HCT116 (cell line): ENCODE measurements around the gene GABRP.

ENCODE experiments used
- CBX3 ChIP-seq: IDR thresholded peaks from 2 replicates; pipeline ENCODE4 v1.6.1; 2012; ENCODE audit warnings: low read depth
- EGR1 ChIP-seq: IDR thresholded peaks from 2 replicates; pipeline ENCODE4 v1.6.1; 2012; ENCODE audit warnings: low read depth
- EZH2 ChIP-seq: fragments of 200-600 bp; sonication (generic); IDR thresholded peaks from 2 replicates; pipeline ENCODE4 v1.6.1; 2017; ENCODE audit warnings: antibody characterized with exemption, mixed run types
- EZH2phosphoT487 ChIP-seq: fragments of 200-600 bp; IDR thresholded peaks from 2 replicates; pipeline ENCODE4 v1.6.1; 2018; ENCODE audit warnings: antibody characterized with exemption, borderline replicate concordance
- FOSL1 ChIP-seq: IDR thresholded peaks from 2 replicates; pipeline ENCODE4 v1.6.1; 2012; ENCODE audit warnings: low read depth
- POLR2A ChIP-seq: IDR thresholded peaks from 2 replicates; pipeline ENCODE4 v1.7.0; 2011; ENCODE audit warnings: borderline replicate concordance; ENCODE audit not compliant: insufficient read depth, insufficient read length; ENCODE audit errors: extremely low read depth
- POLR2AphosphoS5 ChIP-seq: IDR thresholded peaks from 2 replicates; pipeline ENCODE4 v1.6.1; 2011; ENCODE audit warnings: mild to moderate bottlenecking, low read depth, low read length, moderate library complexity
- RAD21 ChIP-seq: IDR thresholded peaks from 2 replicates; pipeline ENCODE4 v1.6.1; 2012; ENCODE audit warnings: low read depth, mild to moderate bottlenecking
- SP1 ChIP-seq: IDR thresholded peaks from 2 replicates; pipeline ENCODE4 v1.6.1; 2012; ENCODE audit warnings: low read depth
- YY1 ChIP-seq: IDR thresholded peaks from 2 replicates; pipeline ENCODE4 v1.6.1; 2011; ENCODE audit warnings: low read length, low read depth, moderate library complexity, mild to moderate bottlenecking; ENCODE audit not compliant: insufficient replicate concordance; ENCODE audit errors: extremely low read depth
- ZFX ChIP-seq: fragments of 450-650 bp; IDR thresholded peaks from 2 replicates; pipeline ENCODE4 v1.6.1; 2017
- ZNF274 ChIP-seq: fragments of 200-500 bp; sonication (Bioruptor generic); IDR thresholded peaks from 2 replicates; pipeline ENCODE4 v1.6.1; 2014; ENCODE audit warnings: mild to moderate bottlenecking, low read depth, low read length, inconsistent platforms
- TF ChIP-seq, protein P1 (sequence below), 3 experiments: fragments of 200-600 bp in 1 of 3; sonication (generic) in 1 of 3; IDR thresholded peaks in 2 of 3; conservative IDR thresholded peaks in 1 of 3; 2 replicates each; pipeline ENCODE4 v1.5.1; 2012 to 2017; ENCODE audit warnings: low read depth in 2 of 3, low read length in 2 of 3, antibody characterized with exemption in 1 of 3, borderline replicate concordance in 1 of 3, control low read depth in 1 of 3, mild to moderate bottlenecking in 1 of 3, mixed read lengths in 1 of 3, mixed run types in 1 of 3, moderate library complexity in 1 of 3; ENCODE audit not compliant: insufficient read depth in 1 of 3

DNA sequence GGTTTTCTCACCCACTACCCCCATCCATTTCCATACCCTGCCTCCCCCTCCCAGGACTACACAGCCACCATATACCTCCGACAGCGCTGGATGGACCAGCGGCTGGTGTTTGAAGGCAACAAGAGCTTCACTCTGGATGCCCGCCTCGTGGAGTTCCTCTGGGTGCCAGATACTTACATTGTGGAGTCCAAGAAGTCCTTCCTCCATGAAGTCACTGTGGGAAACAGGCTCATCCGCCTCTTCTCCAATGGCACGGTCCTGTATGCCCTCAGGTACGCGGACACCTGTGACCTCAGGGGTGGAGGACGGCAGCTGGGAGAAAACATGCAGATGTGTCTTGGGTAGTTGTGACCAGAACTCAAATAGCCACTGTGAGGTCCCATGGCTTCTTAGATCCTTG is 11.6 kb downstream of the GABRP start:
- TF ChIP-seq, protein P1, sequence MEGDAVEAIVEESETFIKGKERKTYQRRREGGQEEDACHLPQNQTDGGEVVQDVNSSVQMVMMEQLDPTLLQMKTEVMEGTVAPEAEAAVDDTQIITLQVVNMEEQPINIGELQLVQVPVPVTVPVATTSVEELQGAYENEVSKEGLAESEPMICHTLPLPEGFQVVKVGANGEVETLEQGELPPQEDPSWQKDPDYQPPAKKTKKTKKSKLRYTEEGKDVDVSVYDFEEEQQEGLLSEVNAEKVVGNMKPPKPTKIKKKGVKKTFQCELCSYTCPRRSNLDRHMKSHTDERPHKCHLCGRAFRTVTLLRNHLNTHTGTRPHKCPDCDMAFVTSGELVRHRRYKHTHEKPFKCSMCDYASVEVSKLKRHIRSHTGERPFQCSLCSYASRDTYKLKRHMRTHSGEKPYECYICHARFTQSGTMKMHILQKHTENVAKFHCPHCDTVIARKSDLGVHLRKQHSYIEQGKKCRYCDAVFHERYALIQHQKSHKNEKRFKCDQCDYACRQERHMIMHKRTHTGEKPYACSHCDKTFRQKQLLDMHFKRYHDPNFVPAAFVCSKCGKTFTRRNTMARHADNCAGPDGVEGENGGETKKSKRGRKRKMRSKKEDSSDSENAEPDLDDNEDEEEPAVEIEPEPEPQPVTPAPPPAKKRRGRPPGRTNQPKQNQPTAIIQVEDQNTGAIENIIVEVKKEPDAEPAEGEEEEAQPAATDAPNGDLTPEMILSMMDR (IDR thresholded peaks at IDR 0.05 in 2 of 3, conservative IDR thresholded peaks at IDR 0.05 in 1 of 3; ENCODE audit: borderline replicate concordance in 1 of 3, insufficient read depth in 1 of 3, low read depth in 2 of 3, low read length in 2 of 3) = no peak
- no peak for TF ChIP-seq EZH2
- no peak for TF ChIP-seq EZH2phosphoT487
- TF ChIP-seq YY1 = no peak
- no peak for TF ChIP-seq CBX3
- TF ChIP-seq POLR2AphosphoS5 = no peak
- no peak for TF ChIP-seq EGR1
- no peak for TF ChIP-seq FOSL1
- TF ChIP-seq SP1 = no peak
- TF ChIP-seq ZNF274 = no peak
- TF ChIP-seq POLR2A = no peak
- no peak for TF ChIP-seq RAD21
- TF ChIP-seq ZFX = no peak
